Naive thymus-derived CD4-positive, alpha-beta T cell (primary cell): Measurements from ENCODE around the gene PLEKHF1. TPM values are rescaled to one million over a fixed set of nuclear protein-coding genes. Genes with fewer than 3 reads are reported as not detected.

Experiments used
- ATAC-seq: fragments of 150-1000 bp; cut with Tn5 transposase; 2 replicates; pipeline ENCODE4 v1.10.0; 2021; ENCODE audit warnings: mild to moderate bottlenecking, moderate library complexity
- CTCF ChIA-PET: fragments of 350-600 bp; sonication (Branson Sonifier 250); formaldehyde crosslinking; loops from one replicate; lab custom pipeline; 2021; ENCODE audit warnings: antibody characterized with exemption; lab: Charles Lee
- POLR2A ChIA-PET: fragments of 350-600 bp; sonication (Branson Sonifier 250); formaldehyde crosslinking; loops from one replicate; lab custom pipeline; 2021; ENCODE audit warnings: antibody characterized with exemption, inconsistent platforms; lab: Charles Lee
- DNase-seq, 9 donors: peaks; one replicate each; pipeline versions ENCODE4 v3.0.0 to v3.0.0-alpha.2; 2020 to 2022; ENCODE audit warnings: mixed read lengths in 1 of 9
- H3K27ac ChIP-seq: one replicate; pipeline ENCODE4 v1.7.0; 2013; ENCODE audit warnings: mild to moderate bottlenecking, low read depth, low read length, moderate library complexity
- H3K27me3 ChIP-seq, 2 donors: one replicate each; pipeline ENCODE4 v1.7.0; 2013; ENCODE audit warnings: low read length in 2 of 2, mild to moderate bottlenecking in 2 of 2, moderate library complexity in 2 of 2; ENCODE audit not compliant: control insufficient read depth in 2 of 2, insufficient read depth in 2 of 2
- H3K36me3 ChIP-seq, 3 experiments: 1 replicate in 2 of 3; 2 replicates in 1 of 3; pipeline ENCODE4 v1.7.0; 2013; ENCODE audit warnings: low read length in 3 of 3, mild to moderate bottlenecking in 3 of 3, moderate library complexity in 1 of 3; ENCODE audit not compliant: insufficient read depth in 3 of 3, control insufficient read depth in 2 of 3
- H3K4me1 ChIP-seq, 2 donors: one replicate each; pipeline ENCODE4 v1.7.0; 2013; ENCODE audit warnings: low read length in 2 of 2, mild to moderate bottlenecking in 2 of 2, moderate library complexity in 1 of 2; ENCODE audit not compliant: control insufficient read depth in 2 of 2, insufficient read depth in 2 of 2
- H3K4me3 ChIP-seq: 2 replicates; pipeline ENCODE4 v1.7.0; 2013; ENCODE audit warnings: mild to moderate bottlenecking, low read length
- H3K9me3 ChIP-seq, 3 experiments: 1 replicate in 2 of 3; 2 replicates in 1 of 3; pipeline ENCODE4 v1.7.0; 2013; ENCODE audit warnings: low read length in 3 of 3; ENCODE audit not compliant: control insufficient read depth in 2 of 3
- H3K27ac Mint-ChIP-seq, 9 donors: one replicate each; pipeline ENCODE4 v1.8.0; 2020 to 2022; ENCODE audit warnings: mixed read lengths in 9 of 9, mild to moderate bottlenecking in 8 of 9, moderate library complexity in 5 of 9, inconsistent platforms in 2 of 9
- H3K27me3 Mint-ChIP-seq, 5 donors: one replicate each; pipeline ENCODE4 v1.8.0; 2021 to 2022; ENCODE audit warnings: mixed read lengths in 5 of 5, mild to moderate bottlenecking in 1 of 5
- H3K36me3 Mint-ChIP-seq, 5 donors: one replicate each; pipeline ENCODE4 v1.8.0; 2020 to 2022; ENCODE audit warnings: mixed read lengths in 5 of 5, mild to moderate bottlenecking in 3 of 5, inconsistent platforms in 1 of 5
- H3K4me1 Mint-ChIP-seq, 7 donors: one replicate each; pipeline ENCODE4 v1.8.0; 2020 to 2022; ENCODE audit warnings: mixed read lengths in 7 of 7, mild to moderate bottlenecking in 3 of 7, inconsistent platforms in 1 of 7
- H3K4me3 Mint-ChIP-seq, 10 donors: one replicate each; pipeline ENCODE4 v1.8.0; 2020 to 2022; ENCODE audit warnings: mild to moderate bottlenecking in 10 of 10, mixed read lengths in 10 of 10, moderate library complexity in 6 of 10, inconsistent platforms in 2 of 10
- H3K9me3 Mint-ChIP-seq, 11 donors: one replicate each; pipeline ENCODE4 v1.8.0; 2020 to 2022; ENCODE audit warnings: mixed read lengths in 11 of 11, mild to moderate bottlenecking in 4 of 11, inconsistent platforms in 1 of 11, moderate library complexity in 1 of 11
- intact Hi-C, 2 donors: fragments of 100-400 bp; cut with micrococcal nuclease; formaldehyde crosslinking; loops; one replicate each; pipeline ENCODE4 v1.15.1; 2023
- polyA plus RNA-seq, 2 donors: library from polyadenylated mRNA; unstranded; fragments of 300-500 nt; fragmentation: Illumina TruSeq; gene quantifications; one replicate each; pipeline ENCODE4 v1.2.3, GENCODE V29; 2021
- total RNA-seq, 6 experiments: library from RNA in 5 of 6; stranded (reverse) in 5 of 6; gene quantifications; 1 replicate in 5 of 6; 2 replicates in 1 of 6; pipeline ENCODE4 v1.2.3 and lab custom pipeline; 2021 to 2026

Gene PLEKHF1
- total and polyA plus RNA-seq, 7 experiments from 2014 or later = 11.1 to 47.2 (median 17.5) TPM

DNA sequence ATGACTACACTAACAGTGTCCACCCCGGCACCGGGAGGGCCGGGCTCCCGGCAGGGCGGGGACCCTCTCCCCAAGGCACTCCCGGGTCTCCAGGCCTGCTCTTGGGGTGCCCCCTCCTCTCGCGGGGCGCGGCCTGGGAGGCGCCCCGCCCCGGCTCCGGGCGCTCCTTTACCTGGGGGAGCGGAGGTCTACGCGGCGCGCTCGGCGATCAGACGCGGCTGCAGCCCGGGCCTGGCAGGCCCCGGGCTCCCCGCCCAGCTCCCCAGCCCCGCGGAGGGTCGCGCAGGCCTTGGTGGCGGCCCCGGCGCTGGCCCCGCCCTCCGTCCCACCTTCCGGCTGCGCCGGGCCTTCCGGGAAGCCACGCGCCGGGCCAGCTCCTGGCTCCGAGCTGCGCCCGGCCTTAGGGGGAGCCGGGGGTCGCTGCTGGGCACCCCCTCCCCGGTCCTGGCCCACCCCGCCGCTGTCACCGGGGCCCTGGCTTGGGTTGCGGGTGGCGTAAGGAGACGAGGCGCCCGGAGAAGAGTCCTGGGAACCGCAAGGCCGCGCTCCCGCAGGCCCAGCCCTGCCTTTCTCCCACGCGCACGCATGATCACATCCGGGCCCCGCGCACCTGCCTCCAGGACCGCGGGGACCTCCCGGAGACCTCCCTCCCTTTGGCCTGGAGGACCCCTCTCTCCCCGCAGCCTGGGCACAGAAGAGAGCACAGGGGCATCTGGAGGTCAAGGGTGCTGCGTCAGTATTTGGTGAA, 49.9 kb downstream of the PLEKHF1 start, which contains the start of gene C19orf12:
Gene C19orf12 (minus strand): TSS at position 309 of the 748 bp plus-strand sequence. CDS start 6,848 bp downstream, outside the sequence.
- Histone ChIP-seq H3K4me3 (peak within 1 kb of the TSS; percentile 95), H3K27ac (peak within 1 kb of the TSS; percentile 97), H3K4me1 (peaks cover 50 to 59% of the 10 kb centered on the region in 2 donors), H3K9me3 (no peaks in the 10 kb centered on the region), H3K36me3 (no peaks in the 10 kb centered on the region), H3K27me3 (no peaks in the 10 kb centered on the region)
- Mint-ChIP-seq H3K27ac (peak within 1 kb of the TSS; percentile 88 to 99 (median 96)), H3K36me3 (peaks cover 0 to 13% (median 0%) of the 10 kb centered on the region in 5 donors), H3K27me3 (no peaks in the 10 kb centered on the region), H3K9me3 (peaks cover 0 to 2% (median 0%) of the 10 kb centered on the region in 11 donors), H3K4me1 (peaks cover 48 to 61% (median 59%) of the 10 kb centered on the region in 7 donors), H3K4me3 (peak within 1 kb of the TSS; percentile 86 to 93 (median 92))
- intact Hi-C loops = loop anchor here (1.0 to 10.0 kb wide), 8 partner anchors 42 to 250 kb away; partner anchors contain the start of genes URI1 (in 2 of the 2), PLEKHF1 (in 1 of the 2) and VSTM2B (in 1 of the 2)
- DNase-seq = peak in 7 of 9 donors; percentile 35 to 84 (median 81)
- ATAC-seq = peak; percentile 71
- CTCF ChIA-PET = interaction anchor here (1.7 to 8.0 kb wide), 9 partner anchors 11 to 108 kb away, joined by 5 to 180 read pairs (median 35); partner anchors contain the start of genes PLEKHF1 and POP4
- POLR2A ChIA-PET = interaction anchor here (0.7 to 9.1 kb wide), 13 partner anchors 9 to 227 kb away, joined by 3 to 198 read pairs (median 13); partner anchors contain the start of genes PLEKHF1, POP4 and URI1

DNA sequence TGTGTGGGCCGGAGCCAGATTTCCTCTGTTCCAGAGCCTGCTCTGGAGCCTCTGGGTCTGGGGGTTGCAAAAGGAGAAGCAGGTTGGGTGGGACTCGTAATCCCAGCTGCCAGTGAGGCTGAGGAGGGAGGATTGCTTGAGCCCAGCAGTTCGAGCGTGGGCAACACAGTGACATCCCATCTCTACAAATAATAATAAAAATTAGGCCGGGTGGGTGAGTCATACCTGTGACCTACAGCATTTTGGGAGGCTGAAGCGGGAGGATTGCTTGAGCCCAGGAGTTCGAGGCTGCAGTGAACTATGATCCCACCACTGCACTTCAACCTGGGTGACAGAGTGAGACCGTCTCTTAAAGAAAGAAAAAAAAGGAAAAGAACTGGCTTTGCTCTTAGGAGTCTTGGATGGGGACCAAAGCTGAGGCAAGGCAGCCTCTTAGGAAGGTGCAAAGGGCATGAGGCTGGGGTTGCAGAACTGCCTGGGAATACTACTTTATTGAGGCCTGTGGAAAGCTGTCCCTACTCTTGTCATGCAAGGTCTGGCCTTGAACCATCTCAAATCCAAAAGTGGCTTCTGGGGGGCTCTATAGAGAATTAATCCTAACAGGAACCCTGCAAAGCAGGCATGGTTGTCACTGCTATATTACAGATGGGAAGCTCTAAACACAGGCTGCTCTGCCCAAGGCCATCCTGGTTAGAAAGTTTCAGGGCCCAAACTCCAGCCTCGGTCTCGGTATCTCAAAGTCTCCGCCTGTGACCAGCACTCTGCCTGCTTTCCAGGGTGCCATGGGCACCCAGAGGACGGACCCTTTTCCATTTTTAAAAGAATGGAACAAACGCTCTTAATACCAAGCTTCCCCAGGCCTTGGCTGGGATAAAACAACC, 50.7 kb downstream of the PLEKHF1 start:
- Mint-ChIP-seq H3K9me3 (peaks cover 0 to 2% (median 0%) of the 10 kb centered on the region in 11 donors), H3K4me1 (peaks cover 43 to 53% (median 51%) of the 10 kb centered on the region in 7 donors), H3K27me3 (peaks cover 0 to 3% (median 0%) of the 10 kb centered on the region in 5 donors), H3K36me3 (peaks cover 0 to 13% (median 0%) of the 10 kb centered on the region in 5 donors), H3K27ac (peak overlapping the region; percentile 88 to 99 (median 96)), H3K4me3 (peak overlapping the region; percentile 86 to 93 (median 91))
- H3K27me3 ChIP-seq = no peaks in the 10 kb centered on the region
- H3K4me3 ChIP-seq = peak overlapping the region; percentile 95
- intact Hi-C loops = loop anchor here (1.0 to 10.0 kb wide), 12 partner anchors 22 to 503 kb away; partner anchors contain the start of genes POP4 (in 2 of the 2), URI1 (in 2 of the 2), PLEKHF1 (in 1 of the 2) and UQCRFS1 (in 1 of the 2)
- peak overlapping the region; percentile 97 for H3K27ac ChIP-seq
- no peaks in the 10 kb centered on the region for H3K9me3 ChIP-seq
- ATAC-seq (peak; percentile 3), DNase-seq (peak in 1 of 9 donors; percentile 18)
- H3K4me1 ChIP-seq = peaks cover 46 to 51% of the 10 kb centered on the region in 2 donors
- ChIA-PET CTCF (interaction anchor here (0.6 to 8.0 kb wide), 32 partner anchors 7 to 230 kb away, joined by 3 to 180 read pairs (median 4); partner anchors contain the start of genes PLEKHF1 and POP4), POLR2A (interaction anchor here (0.7 to 9.1 kb wide), 15 partner anchors 8 to 226 kb away, joined by 3 to 198 read pairs (median 11); partner anchors contain the start of genes PLEKHF1, POP4 and URI1)
- H3K36me3 ChIP-seq = no peaks in the 10 kb centered on the region

DNA sequence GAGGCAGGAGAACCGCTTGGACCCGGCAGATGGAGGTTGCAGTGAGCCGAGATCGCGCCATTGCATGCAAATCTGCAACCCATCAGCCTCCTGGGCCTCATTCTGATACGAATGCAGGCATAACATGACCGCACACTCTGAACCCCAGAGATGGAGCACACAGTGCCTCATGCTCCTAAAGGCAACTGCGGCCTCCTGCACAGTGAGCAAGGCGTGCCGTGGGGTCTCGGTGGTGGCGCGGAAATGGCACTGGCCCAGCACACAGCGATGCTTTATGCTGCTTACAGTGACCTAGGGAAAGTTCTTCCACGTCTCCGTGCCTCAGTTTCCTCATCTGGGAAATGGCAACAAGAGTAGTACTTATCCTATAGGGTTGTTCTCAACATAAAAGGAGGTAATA, 51.8 kb downstream of the PLEKHF1 start:
- H3K4me1 ChIP-seq = peaks cover 35 to 39% of the 10 kb centered on the region in 2 donors
- Mint-ChIP-seq H3K9me3 (peaks cover 0 to 2% (median 0%) of the 10 kb centered on the region in 11 donors), H3K27me3 (peaks cover 0 to 12% (median 0%) of the 10 kb centered on the region in 5 donors), H3K4me1 (peaks cover 35 to 42% (median 40%) of the 10 kb centered on the region in 7 donors), H3K27ac (peak overlapping the region in 3 of 9 donors; percentile 94 to 99 (median 97)), H3K4me3 (no peak overlapping the region), H3K36me3 (peaks cover 0 to 10% (median 0%) of the 10 kb centered on the region in 5 donors)
- CTCF ChIA-PET = interaction anchor here (0.8 to 8.0 kb wide), 22 partner anchors 9 to 157 kb away, joined by 3 to 180 read pairs (median 6); partner anchors contain the start of genes PLEKHF1 and POP4
- DNase-seq = no peak
- H3K27me3 ChIP-seq = no peaks in the 10 kb centered on the region
- H3K36me3 ChIP-seq = no peaks in the 10 kb centered on the region
- no peak for ATAC-seq
- H3K27ac ChIP-seq = no peak overlapping the region
- H3K4me3 ChIP-seq = no peak overlapping the region
- POLR2A ChIA-PET = interaction anchor here (0.8 to 9.1 kb wide), 8 partner anchors 10 to 225 kb away, joined by 3 to 198 read pairs (median 60); partner anchors contain the start of genes PLEKHF1, POP4 and URI1
- no peaks in the 10 kb centered on the region for H3K9me3 ChIP-seq
- intact Hi-C loops = loop anchor here (2.0 to 10.0 kb wide), 4 partner anchors 192 to 504 kb away; partner anchors contain the start of genes UQCRFS1 (in 1 of the 2), URI1 (in 1 of the 2) and VSTM2B (in 1 of the 2)

DNA sequence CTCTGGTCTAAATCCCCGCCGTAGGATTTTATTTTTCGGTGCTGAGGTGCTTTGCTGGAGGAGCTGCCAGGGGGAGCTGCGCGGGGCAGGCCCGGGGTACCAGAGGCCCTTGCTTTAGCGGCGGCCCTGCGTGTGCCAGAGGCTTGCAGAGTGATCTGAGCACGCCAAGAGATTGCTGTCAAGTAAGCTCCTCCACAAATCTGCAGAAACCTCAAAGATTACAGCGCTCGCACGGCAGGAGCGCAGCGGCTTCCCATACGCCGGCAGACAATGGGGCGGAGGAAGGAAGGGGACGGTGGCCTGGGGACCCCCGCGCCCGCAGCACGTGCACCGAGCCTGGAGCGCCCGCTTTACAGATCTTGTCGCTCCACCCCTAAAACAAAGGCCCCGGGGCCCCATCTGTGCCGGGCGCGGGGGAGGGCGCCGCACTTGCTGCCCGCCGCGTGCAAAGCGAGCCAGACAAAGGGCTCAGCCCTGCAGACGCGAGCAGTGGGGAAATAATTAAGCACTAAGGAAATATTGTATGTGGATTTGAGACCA, 58.9 kb downstream of the PLEKHF1 start:
- POLR2A ChIA-PET = interaction anchor here (1.4 to 3.6 kb wide), 2 partner anchors 9 to 118 kb away, joined by 5 to 14 read pairs; partner anchors contain the start of genes C19orf12 and POP4

DNA sequence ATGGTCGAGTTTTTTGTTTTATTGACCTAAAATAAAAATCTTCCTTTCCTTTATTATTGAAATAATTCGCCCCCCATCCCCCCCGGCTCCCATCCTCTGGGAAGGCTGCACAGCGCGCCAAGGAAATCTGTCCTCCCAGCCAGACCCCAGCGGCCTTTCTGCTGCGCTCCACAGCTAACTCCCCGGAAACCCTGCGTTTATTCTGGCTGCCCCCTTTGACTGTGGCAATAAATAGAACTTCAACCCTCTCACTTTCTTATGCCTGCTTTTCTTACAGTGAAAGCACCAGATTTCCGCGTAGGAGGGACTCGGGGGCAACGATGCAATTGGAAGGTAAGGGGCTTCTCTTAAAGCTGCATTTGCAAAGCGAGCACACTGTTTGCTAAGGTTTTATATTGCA, 59.5 kb downstream of the PLEKHF1 start:
- intact Hi-C loops = no loop called here
- Histone ChIP-seq H3K36me3 (no peaks in the 10 kb centered on the region), H3K27me3 (no peaks in the 10 kb centered on the region), H3K27ac (no peak overlapping the region), H3K4me1 (peaks cover 0 to 9% of the 10 kb centered on the region in 2 donors), H3K4me3 (peak overlapping the region; percentile 8), H3K9me3 (no peaks in the 10 kb centered on the region)
- H3K4me3 Mint-ChIP-seq = peak overlapping the region; percentile 3 to 87 (median 84)
- ATAC-seq = no peak
- POLR2A ChIA-PET = interaction anchor here (0.6 to 3.6 kb wide), 4 partner anchors 10 to 119 kb away, joined by 4 to 14 read pairs (median 5); partner anchors contain the start of genes C19orf12 and POP4
- no peaks in the 10 kb centered on the region for H3K9me3 Mint-ChIP-seq
- no peaks in the 10 kb centered on the region for H3K36me3 Mint-ChIP-seq
- H3K4me1 Mint-ChIP-seq = peaks cover 5 to 20% (median 15%) of the 10 kb centered on the region in 7 donors
- H3K27me3 Mint-ChIP-seq = peaks cover 0 to 65% (median 6%) of the 10 kb centered on the region in 5 donors
- CTCF ChIA-PET = interaction anchor here (1.0 to 1.9 kb wide), 3 partner anchors 8 to 150 kb away, joined by 3 to 6 read pairs (median 3); no protein-coding TSS in a partner anchor
- no peak for DNase-seq
- peak overlapping the region in 1 of 9 donors; percentile 25 for H3K27ac Mint-ChIP-seq

More for the DNA sequence above, 58.9 kb downstream of the PLEKHF1 start:
- no peaks in the 10 kb centered on the region for H3K27me3 ChIP-seq
- ATAC-seq (peak; percentile 66), DNase-seq (peak in 7 of 9 donors; percentile 14 to 42 (median 36))
- Mint-ChIP-seq H3K36me3 (no peaks in the 10 kb centered on the region), H3K27me3 (peaks cover 0 to 61% (median 6%) of the 10 kb centered on the region in 5 donors), H3K27ac (peak overlapping the region in 6 of 9 donors; percentile 41 to 86 (median 52)), H3K4me3 (peak overlapping the region; percentile 75 to 87 (median 84)), H3K9me3 (no peaks in the 10 kb centered on the region), H3K4me1 (peaks cover 5 to 20% (median 15%) of the 10 kb centered on the region in 7 donors)
- no peaks in the 10 kb centered on the region for H3K9me3 ChIP-seq
- CTCF ChIA-PET = interaction anchor here (1.0 kb wide), 1 partner anchor 150 kb away, joined by 3 read pairs; no protein-coding TSS in a partner anchor
- H3K4me3 ChIP-seq = peak overlapping the region; percentile 8
- H3K27ac ChIP-seq = no peak overlapping the region
- H3K4me1 ChIP-seq = peaks cover 0 to 9% of the 10 kb centered on the region in 2 donors
- intact Hi-C loops = no loop called here
- no peaks in the 10 kb centered on the region for H3K36me3 ChIP-seq
